Measurements from ENCODE around the gene DCAF17.
"Not testable (repeated sequence)": the region's sequence is repeated elsewhere in the genome, so short reads cannot be mapped to it uniquely, and the experiment has no call there.

Gene DCAF17

DNA sequence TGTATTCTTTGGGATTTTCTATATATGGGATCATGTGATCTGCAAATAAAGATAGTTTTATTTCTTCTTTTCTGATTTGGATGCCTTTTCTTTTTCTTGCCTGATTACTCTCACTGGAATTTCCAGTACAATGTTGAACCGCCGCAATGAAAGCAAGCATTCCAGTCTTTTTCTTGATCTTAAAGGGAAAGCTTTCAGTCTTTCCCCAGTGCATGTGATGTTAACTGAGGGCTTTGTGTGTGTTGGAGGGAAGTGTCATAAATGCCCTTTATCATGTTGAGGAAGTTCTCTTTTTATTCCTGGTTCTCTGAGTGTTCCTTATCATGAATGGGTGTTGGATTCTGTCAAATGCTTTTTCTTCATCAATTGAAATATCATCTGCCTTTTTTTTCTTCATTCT is 71.3 kb downstream of the DCAF17 start:
- no peak overlapping the region for H3K27ac ChIP-seq
- DNase-seq (ENCODE audit: low read depth, low spot score) = no peak

GRCh38 chr2:171509945-171510731 is 76.1 kb downstream of the DCAF17 start:
- H3K27ac ChIP-seq = no peak overlapping the region
- no peak for DNase-seq (ENCODE audit: low read depth, low spot score)

GRCh38 chr2:171512014-171512413 is 78.0 kb downstream of the DCAF17 start:
- no peak for DNase-seq (ENCODE audit: low read depth, low spot score)
- H3K27ac ChIP-seq = no peak overlapping the region

DNA sequence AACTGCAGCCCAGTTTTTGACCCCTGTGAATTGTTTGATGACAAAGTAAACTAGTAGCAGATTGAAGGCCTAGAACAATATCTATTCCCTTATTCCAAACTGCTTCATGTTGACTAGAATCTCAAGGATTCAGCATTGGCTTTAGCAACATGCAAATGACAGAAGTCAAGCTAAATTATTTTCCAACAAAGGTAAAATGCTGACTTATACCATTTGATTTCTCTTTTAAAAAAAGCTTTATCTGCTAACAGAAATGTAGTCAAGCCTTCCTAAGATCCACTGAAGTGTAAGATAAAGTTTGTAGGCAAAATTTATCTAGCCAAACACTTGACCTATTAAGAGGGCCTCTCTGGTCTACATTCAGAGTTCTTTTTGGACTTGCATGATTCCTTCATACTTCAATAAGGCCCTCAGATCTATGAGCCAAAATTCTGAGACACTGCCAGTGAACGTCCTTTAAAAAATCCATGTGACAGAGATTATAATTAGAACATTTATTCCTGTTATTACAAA is 78.7 kb downstream of the DCAF17 start:
- DNase-seq (ENCODE audit: low read depth, low spot score) = no peak
- H3K27ac ChIP-seq = no peak overlapping the region

- DNase-seq (ENCODE audit: low read depth, low spot score) = no peak
- no peak overlapping the region for H3K27ac ChIP-seq
Observed at GRCh38 chr2:171513719-171514160, 79.7 kb downstream of the DCAF17 start.

DNA sequence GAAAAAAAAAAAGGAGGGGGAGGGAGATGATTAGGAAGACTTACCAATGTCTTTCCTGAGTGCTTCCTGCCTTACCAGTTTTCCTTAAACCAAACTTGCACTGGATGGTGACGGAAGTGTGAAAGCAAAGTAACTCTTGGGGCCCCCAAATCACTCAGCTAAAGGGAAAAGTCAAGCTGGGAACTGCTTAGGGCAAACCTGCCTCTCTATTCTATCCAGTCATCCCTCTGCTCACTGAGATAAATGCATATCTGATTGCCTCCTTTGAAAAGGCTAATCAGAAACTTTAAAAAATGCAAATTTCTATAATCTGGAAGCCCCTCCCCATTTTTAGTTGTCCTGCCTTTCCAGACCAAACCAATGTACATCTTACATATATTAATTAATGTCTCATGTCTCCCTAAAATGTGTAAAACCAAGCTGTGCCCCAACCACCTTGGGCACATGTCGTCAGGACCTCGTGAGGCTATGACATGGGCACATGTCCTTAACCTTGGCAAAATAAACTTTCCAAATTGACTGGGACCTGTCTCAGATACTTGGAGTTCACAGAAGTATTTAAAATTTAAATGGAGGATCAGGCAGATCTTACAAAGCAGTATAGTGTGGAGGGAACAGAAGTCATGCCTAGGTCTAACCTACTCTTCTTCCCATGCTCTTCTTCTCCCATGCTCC is 81.0 kb downstream of the DCAF17 start:
- no peak for DNase-seq (ENCODE audit: low read depth, low spot score)
- H3K27ac ChIP-seq = no peak overlapping the region

DNA sequence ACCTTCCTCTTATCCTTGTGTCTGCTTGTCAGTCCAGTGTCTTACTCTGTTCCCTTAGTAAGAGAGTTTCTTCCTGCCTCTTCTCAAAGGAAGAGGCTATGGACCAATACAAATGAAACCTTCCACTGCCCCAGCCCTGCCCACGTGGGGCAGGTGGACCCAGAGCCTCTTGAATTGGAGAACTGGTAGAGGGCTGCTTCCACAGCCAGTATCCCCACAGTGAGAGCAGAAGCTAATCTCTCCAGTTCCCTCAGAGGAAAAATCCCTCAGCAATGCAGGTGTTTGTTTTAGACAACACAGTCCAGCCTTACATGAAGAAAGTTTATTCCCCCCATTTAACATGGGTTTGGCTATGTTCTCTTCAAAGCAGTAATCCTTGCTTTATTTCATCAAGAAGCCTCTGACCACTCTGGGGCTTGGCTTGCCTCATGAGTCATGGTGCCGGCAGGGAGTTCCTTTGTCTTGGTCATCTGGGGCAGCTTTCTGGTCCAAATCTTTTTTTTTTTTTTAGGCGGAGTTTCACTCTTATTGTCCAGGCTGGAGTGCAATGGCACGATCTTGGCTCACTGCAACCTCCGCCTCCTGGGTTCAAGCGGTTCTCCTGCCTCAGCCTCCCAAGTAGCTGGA is 81.8 kb downstream of the DCAF17 start:
- no peak overlapping the region for H3K27ac ChIP-seq
- no peak for DNase-seq (ENCODE audit: low read depth, low spot score)

- DNase-seq (ENCODE audit: low read depth, low spot score) = no peak
- no peak overlapping the region for H3K27ac ChIP-seq
Observed at GRCh38 chr2:171516793-171517192, 82.8 kb downstream of the DCAF17 start.

- DNase-seq (ENCODE audit: low read depth, low spot score) = no peak
- H3K27ac ChIP-seq = no peak overlapping the region
Observed at GRCh38 chr2:171520471-171520870, 86.4 kb downstream of the DCAF17 start.

- no peak overlapping the region for H3K27ac ChIP-seq
- DNase-seq (ENCODE audit: low read depth, low spot score) = no peak
Observed at GRCh38 chr2:171521361-171522051, 87.5 kb downstream of the DCAF17 start.

GRCh38 chr2:171522052-171522787 is 88.2 kb downstream of the DCAF17 start, which contains the start of gene CYBRD1:
TSS of gene CYBRD1 (plus strand) at chr2:171522474. CDS start at chr2:171522546, 72 bp downstream.
- DNase-seq (ENCODE audit: low read depth, low spot score) = no peak

GRCh38 chr2:171522788-171523087 is 88.7 kb downstream of the DCAF17 start:
- DNase-seq (ENCODE audit: low read depth, low spot score) = no peak
- no peak overlapping the region for H3K27ac ChIP-seq

More at GRCh38 chr2:171522052-171522787, 88.2 kb downstream of the DCAF17 start, which contains the start of gene CYBRD1:
- peak within 1 kb of the TSS; percentile 15 for H3K27ac ChIP-seq

GRCh38 chr2:171523088-171524017 is 89.3 kb downstream of the DCAF17 start:
- DNase-seq (ENCODE audit: low read depth, low spot score) = no peak
- H3K27ac ChIP-seq = peak overlapping the region; percentile 15

GRCh38 chr2:171524018-171524401 is 90.0 kb downstream of the DCAF17 start:
- peak; percentile 34 for DNase-seq (ENCODE audit: low read depth, low spot score)
- H3K27ac ChIP-seq = peak overlapping the region; percentile 15

GRCh38 chr2:171529914-171530313 is 95.9 kb downstream of the DCAF17 start:
- no peak for DNase-seq (ENCODE audit: low read depth, low spot score)

GRCh38 chr2:171530378-171530777 is 96.4 kb downstream of the DCAF17 start:
- H3K27ac ChIP-seq = no peak overlapping the region
- no peak for DNase-seq (ENCODE audit: low read depth, low spot score)

More at GRCh38 chr2:171529914-171530313, 95.9 kb downstream of the DCAF17 start:
- H3K27ac ChIP-seq = no peak overlapping the region

DNA sequence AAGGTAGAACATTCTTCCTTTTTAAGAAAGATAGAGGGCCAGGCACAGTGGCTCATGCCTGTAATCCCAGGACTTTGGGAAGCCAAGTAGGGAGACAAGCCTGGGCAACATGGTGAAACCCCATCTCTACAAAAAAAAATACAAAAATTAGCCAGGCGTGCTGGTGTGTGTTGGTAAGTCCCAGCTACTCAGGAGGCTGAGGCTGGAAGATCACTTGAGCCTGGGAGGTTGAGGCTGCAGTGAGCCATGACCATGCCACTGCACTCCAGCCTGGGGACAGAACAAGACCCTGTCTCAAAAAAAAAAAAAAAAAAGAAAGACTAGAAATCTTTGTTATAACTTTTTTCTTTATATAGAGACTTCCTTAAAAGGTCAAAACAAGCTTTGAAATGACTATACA is 96.8 kb downstream of the DCAF17 start:
- not testable (repeated sequence) for DNase-seq (ENCODE audit: low read depth, low spot score); H3K27ac ChIP-seq

- H3K27ac ChIP-seq = no peak overlapping the region
- no peak for DNase-seq (ENCODE audit: low read depth, low spot score)
Observed at GRCh38 chr2:171531291-171531690, 97.3 kb downstream of the DCAF17 start.

Measured in epithelial cell of prostate (primary cell).